Psoas muscle (tissue), 8 donors: ENCODE data around the gene SLC35D3. TPM values are rescaled to one million over a fixed set of nuclear protein-coding genes. Genes with fewer than 3 reads are reported as not detected.
"Not testable (repeated sequence)": the region's sequence is repeated elsewhere in the genome, so short reads cannot be mapped to it uniquely, and the experiment has no call there.

Source experiments
- ATAC-seq, 4 donors: fragments of 200-7000 bp; cut with Tn5 transposase; one replicate each; pipeline ENCODE4 v1.9.1; 2020; ENCODE audit warnings: moderate library complexity in 3 of 4, mild to moderate bottlenecking in 2 of 4
- DNase-seq, 2 donors: peaks; one replicate each; pipeline ENCODE4 v3.0.0-alpha.2; 2020
- H3K27ac ChIP-seq: fragments of 200-600 bp; one replicate; pipeline ENCODE4 v1.8.0; 2022
- H3K27me3 ChIP-seq, 3 donors: fragments of 200-600 bp in 1 of 3; one replicate each; pipeline versions ENCODE4 v1.6.1 to v1.8.0; 2013 to 2022; ENCODE audit warnings: low read length in 2 of 3, mild to moderate bottlenecking in 2 of 3, moderate library complexity in 1 of 3; ENCODE audit not compliant: insufficient read depth in 3 of 3
- H3K36me3 ChIP-seq, 2 donors: fragments of 200-600 bp in 1 of 2; one replicate each; pipeline versions ENCODE4 v1.6.1 to v1.8.0; 2013 to 2022; ENCODE audit warnings: low read depth in 1 of 2, mild to moderate bottlenecking in 1 of 2, moderate library complexity in 1 of 2; ENCODE audit not compliant: insufficient read depth in 1 of 2
- H3K4me1 ChIP-seq: fragments of 200-600 bp; one replicate; pipeline ENCODE4 v1.8.0; 2022
- H3K4me3 ChIP-seq: fragments of 200-600 bp; one replicate; pipeline ENCODE4 v1.8.0; 2022; ENCODE audit warnings: mild to moderate bottlenecking
- H3K9me3 ChIP-seq: fragments of 200-600 bp; one replicate; pipeline ENCODE4 v1.8.0; 2022
- WGBS, 3 donors: extraction: QIAGEN DNeasy Blood & Tissue Kit; methylation state at CpG; one replicate each; pipeline versions ENCODE4 v1.1.6 to v1.1.7; 2013; 5-methylcytosine and 5-hydroxymethylcytosine counted together
- intact Hi-C, 2 donors: fragments of 100-400 bp; cut with DNase I; formaldehyde crosslinking; loops; one replicate each; pipeline versions ENCODE4 v1.11.0 to v1.14.2; 2022
- polyA plus RNA-seq, 3 donors: library from polyadenylated mRNA; stranded (reverse); fragments of 200-250 nt; gene quantifications; one replicate each; pipeline ENCODE4 v1.2.3, GENCODE V29; 2013
- total RNA-seq, 4 donors: library from RNA; stranded (reverse); fragmentation: NEBNext Ultra II Directional in 2 of 4; extraction: Animal tissue kit (Norgen Biotek cat#: 25700) in 2 of 4; gene quantifications; one replicate each; pipeline versions ENCODE4 v1.2.1 to v1.2.4, GENCODE V29; 2021 to 2023
- TF ChIP-seq, protein P1 (sequence below): fragments of 200-600 bp; IDR thresholded peaks from one replicate; pipeline ENCODE4 v1.8.0; 2022; ENCODE audit warnings: antibody characterized with exemption
- donor health status: healthy with polysubstance abuse.
- donor health status: DM: no; HTN: no; CAD: no; lungs with moderate emphysema.
- donor health status: Bipolar disorder and iron deficiency.
- donor health status: healthy.
- donor health status: DM: yes; HTN: yes; CAD: no.
- donor health status: DM: no; HTN: no; CAD: no.
- donor health status: DM: no; HTN: no; CAD: no.
- donor health status: DM: yes; HTN: yes; CAD: no.

SLC35D3 gene
- total and polyA plus RNA-seq, 7 donors, result not detected

GRCh38 chr6:136955123-136955522 lies 33.0 kb downstream of the SLC35D3 start:
- no peak overlapping the region for H3K27ac ChIP-seq

DNA sequence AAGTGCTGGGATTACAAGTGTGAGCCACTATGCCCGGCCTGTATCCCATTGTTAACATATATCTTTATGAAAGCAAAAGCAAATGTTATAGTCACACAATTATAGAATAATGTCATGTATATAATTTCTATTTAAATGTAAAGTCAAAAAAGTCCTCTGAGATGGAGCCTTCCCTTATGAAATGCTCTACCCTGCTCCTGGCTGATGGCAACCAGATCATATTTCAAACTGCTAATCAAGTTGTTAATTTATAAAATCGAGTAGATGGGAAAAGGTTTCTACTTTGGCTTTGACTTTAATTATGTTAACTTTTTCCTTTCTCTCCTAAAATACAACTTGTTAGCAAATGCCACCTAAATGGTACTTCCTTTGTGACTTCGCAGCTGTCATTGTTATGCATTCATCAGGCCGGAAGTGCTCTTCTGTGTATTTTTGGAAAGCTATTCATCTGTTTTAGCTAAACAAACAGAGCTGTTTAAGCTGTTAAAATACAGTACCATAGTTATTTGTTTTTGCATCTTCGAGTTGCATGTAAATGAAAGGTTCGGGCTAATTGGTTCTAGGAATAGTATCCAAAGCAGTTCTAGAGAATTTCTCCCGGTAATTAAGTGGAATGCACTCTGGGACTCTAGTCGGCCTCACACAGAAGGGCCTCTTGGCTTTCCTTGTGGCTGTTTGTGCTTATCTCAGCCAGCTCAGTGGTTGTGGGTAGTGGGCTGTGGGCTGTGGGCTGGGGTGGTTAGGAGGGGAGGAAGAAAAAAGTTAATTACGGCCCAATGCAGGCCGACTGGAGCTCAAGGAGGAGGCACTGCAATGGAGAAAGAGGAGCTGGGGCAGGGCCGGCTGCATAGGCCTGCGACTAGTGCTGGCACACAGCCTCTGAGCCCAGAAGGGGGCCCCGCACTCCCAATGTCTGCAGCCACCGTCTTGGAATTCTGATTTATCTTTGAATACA lies 34.8 kb downstream of the SLC35D3 start:
- Histone ChIP-seq H3K4me1 (no peaks in the 10 kb centered on the region), H3K36me3 (no peaks in the 10 kb centered on the region), H3K9me3 (no peaks in the 10 kb centered on the region), H3K4me3 (no peak overlapping the region), H3K27ac (no peak overlapping the region), H3K27me3 (no peaks in the 10 kb centered on the region)
- TF ChIP-seq, protein P1, sequence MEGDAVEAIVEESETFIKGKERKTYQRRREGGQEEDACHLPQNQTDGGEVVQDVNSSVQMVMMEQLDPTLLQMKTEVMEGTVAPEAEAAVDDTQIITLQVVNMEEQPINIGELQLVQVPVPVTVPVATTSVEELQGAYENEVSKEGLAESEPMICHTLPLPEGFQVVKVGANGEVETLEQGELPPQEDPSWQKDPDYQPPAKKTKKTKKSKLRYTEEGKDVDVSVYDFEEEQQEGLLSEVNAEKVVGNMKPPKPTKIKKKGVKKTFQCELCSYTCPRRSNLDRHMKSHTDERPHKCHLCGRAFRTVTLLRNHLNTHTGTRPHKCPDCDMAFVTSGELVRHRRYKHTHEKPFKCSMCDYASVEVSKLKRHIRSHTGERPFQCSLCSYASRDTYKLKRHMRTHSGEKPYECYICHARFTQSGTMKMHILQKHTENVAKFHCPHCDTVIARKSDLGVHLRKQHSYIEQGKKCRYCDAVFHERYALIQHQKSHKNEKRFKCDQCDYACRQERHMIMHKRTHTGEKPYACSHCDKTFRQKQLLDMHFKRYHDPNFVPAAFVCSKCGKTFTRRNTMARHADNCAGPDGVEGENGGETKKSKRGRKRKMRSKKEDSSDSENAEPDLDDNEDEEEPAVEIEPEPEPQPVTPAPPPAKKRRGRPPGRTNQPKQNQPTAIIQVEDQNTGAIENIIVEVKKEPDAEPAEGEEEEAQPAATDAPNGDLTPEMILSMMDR, result no peak
- ATAC-seq, result no peak
- DNase-seq, result no peak
- intact Hi-C loops, result no loop called here
- 48 to 55% (median 51%) methylated on average over 14 of the region's 14 CpGs for WGBS, 3 donors

More at GRCh38 chr6:136955123-136955522, 33.0 kb downstream of the SLC35D3 start:
- Histone ChIP-seq H3K9me3 (no peaks in the 10 kb centered on the region), H3K4me1 (no peaks in the 10 kb centered on the region), H3K36me3 (no peaks in the 10 kb centered on the region), H3K4me3 (no peak overlapping the region), H3K27me3 (no peaks in the 10 kb centered on the region)
- ATAC-seq (no peak), DNase-seq (no peak)
- intact Hi-C loops, result no loop called here
- TF ChIP-seq, protein P1, result no peak
- WGBS, 3 donors, result 80 to 83% (median 82%) methylated on average over 3 of the region's 3 CpGs

DNA sequence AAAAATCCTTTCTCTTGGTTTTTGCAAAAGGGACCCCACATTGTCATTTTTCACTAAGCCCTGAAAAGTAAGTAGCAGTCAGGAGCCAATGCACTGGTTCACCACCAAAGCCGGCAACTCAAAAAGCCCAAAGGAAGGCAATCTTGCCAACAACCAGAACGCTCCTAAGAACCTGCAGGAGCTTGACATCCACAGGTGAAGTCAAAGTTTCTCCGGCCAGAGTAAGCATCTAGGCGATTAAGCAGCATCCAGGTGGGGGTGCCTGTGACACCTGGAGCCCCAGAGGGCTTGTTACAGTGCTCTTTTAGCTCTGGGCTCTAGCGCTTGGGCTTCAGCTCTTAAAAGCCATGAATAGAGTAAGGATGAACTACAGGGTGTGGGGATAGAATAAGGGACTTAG lies 36.1 kb downstream of the SLC35D3 start:
- 85 to 89% (median 85%) methylated on average over 5 of the region's 5 CpGs for WGBS, 3 donors

DNA sequence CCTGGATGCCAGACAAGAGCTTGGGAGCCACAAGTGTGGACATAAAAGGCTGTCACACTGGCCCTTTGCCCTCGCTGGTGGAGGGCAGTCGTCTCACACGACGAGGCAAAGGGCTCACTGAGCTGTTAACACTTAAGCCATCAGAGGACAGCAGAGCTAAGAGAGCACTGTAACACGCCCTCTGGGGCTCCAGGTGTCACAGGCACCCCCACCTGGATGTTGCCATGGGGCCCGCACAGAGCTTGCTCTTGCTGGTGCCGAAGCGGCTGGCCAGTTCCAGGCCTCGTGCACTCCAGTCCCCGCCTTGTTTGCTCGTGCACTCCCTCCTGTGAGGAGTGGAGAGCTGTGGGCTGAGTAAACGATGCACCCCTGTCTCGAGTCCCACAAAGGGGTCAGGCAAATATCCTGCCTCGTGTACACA lies 37.4 kb downstream of the SLC35D3 start:
- ATAC-seq, result no peak
- no peaks in the 10 kb centered on the region for H3K36me3 ChIP-seq
- TF ChIP-seq, protein P1, result no peak
- intact Hi-C loops, result no loop called here
- whole genome bisulfite sequencing, 3 donors, result 37 to 51% (median 45%) methylated on average over 14 of the region's 14 CpGs
- no peak overlapping the region for H3K4me3 ChIP-seq
- DNase-seq, result no peak
- no peaks in the 10 kb centered on the region for H3K9me3 ChIP-seq
- H3K27ac ChIP-seq, result no peak overlapping the region
- no peaks in the 10 kb centered on the region for H3K4me1 ChIP-seq
- H3K27me3 ChIP-seq, result no peaks in the 10 kb centered on the region

More for the DNA sequence above, 36.1 kb downstream of the SLC35D3 start:
- Histone ChIP-seq H3K4me3 (no peak overlapping the region), H3K4me1 (no peaks in the 10 kb centered on the region), H3K27me3 (no peaks in the 10 kb centered on the region), H3K27ac (no peak overlapping the region), H3K36me3 (no peaks in the 10 kb centered on the region), H3K9me3 (no peaks in the 10 kb centered on the region)
- DNase-seq (no peak), ATAC-seq (no peak)
- intact Hi-C loops, result no loop called here
- TF ChIP-seq, protein P1, result no peak

DNA sequence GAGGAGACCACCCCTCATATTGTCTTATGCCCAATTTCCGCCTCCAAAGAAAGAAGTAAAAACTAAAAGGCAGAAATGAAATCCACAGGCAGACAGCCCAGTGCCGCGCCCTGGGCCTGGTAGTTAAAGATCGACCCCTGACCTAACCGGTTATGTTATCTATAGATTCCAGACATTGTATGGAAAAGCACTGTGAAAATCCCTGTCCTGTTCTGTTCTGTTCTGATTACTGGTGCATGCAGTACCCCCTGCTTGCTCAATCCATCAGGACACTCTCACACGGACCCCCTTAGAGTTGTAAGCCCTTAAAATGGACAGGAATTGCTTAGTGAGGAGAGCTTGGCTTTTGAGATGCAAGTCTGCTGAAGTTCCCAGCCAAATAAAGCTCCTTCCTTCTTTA lies 37.8 kb downstream of the SLC35D3 start:
- H3K27me3 ChIP-seq, DNase-seq, H3K27ac ChIP-seq, H3K4me3 ChIP-seq, intact Hi-C loops, ATAC-seq, H3K9me3 ChIP-seq, H3K4me1 ChIP-seq, H3K36me3 ChIP-seq: not testable (repeated sequence)
- 87 to 93% (median 88%) methylated on average over 6 of the region's 6 CpGs for WGBS, 3 donors
